ENCODE data around the gene RNF208.

RNF208 gene

DNA sequence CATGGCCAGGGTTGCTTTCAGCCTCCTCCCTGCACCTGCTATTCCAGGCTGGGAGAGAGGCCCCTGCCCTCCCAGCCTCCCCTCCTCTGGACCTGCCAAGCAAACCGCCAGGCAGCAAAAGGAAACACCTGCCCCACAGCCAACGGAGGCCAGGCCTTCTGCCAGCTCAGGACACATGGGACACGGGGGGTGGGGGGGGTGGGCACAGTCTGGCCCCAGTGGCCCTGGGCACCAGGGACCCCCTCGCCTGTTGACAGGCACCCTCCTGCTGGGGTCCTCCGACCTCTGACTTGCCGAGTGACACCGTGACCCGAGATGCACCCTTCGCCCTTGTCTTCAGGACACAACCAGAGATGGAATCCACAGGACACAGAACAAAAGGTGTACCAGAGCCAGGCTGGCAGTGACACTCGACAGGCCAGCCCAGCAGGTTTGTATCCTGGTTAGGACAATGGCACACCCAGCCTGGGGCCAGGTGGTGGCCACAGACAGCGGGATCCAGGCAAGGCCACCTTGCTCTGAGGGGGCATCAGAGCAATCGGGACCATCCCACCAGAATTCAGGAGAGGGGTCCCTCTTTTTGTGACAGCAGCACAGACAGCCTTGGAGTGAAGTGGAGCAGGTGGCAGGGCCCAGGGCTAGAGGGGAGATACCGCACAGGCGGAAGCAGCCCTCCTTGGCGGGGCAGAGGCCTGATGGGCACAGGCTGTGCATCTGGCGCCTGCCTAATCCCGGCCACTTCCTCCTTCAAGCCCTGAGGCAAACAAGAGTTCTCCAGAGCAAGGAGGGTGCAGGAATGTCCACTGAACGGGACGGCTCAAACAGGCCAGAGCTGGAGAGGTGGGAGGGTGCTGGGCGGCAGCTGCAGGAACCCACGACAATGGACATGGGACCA, 48.9 kb downstream of the RNF208 start:
- no peak for DNase-seq

DNA sequence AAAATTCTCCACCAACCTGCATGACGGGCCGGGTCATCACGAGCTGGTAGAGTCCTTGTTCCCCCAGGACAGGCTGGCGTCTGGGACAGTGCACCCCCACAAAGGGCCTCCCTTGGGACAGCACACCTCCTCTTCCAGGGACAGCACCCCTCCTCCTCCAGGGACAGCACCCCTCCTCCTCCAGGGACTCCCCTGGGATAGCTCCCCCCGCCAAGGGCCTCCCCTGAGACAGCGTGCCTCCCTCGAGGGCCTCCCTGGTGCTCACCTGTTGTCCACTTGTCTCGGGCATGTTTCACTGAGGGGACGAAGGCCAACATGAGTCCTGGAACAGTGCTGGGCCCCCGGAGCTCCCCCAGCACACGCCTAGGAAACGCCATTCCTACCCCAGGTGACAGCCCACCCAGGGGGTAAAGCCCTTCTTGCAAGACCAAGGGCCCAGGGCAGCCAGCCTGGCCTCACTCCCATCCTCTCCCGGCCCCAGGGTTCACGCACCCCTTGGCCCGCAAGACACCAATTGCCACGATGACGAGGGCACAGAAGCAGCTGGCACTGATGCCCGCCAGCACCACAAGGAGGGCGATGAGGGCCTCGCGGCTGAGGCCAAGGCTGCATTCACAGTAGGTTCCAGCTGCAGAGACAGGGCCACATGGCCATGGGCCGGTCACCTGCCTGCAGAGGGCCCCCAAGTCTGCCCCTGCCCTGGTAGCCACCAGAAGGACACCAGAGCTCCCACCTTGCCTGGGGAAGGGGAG, 50.7 kb downstream of the RNF208 start:
- DNase-seq: no peak

DNA sequence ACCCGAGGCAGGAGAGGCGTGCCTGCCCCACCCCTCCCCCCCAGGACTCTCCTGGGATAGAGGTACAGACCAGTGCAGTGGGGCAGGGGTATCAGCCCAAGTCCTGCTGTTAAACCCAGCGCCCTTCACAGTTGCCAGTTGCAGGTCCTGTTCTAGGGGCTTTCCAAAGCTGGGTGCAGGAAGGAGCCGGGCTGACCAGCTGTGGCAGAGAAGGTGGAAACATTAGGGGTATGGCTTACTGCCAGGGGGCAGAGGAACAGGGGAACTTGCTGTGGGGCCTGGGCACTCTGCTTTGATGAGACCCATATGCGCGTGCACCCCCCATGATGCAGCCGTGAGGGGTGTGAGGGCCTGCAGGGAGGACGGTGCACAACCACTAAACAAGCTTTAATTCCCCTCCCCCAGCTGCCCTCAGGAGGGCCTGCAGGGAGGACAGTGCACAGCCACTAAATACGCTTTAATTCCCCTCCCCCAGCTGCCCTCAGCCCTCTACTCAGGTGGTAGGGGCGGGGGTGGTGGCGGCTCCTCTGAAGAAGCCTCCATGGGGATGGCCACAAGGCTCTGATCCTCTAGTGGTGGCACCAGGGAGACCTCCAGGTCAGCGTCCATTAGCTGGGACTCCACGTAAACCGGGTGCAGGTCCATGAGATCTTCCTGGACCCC, 51.4 kb downstream of the RNF208 start:
- DNase-seq: no peak
